GM19193 (cell line): ENCODE measurements around the gene ABCC12.

Experiments
- POLR2A ChIP-seq: IDR thresholded peaks from 4 replicates; pipeline ENCODE4 v1.6.1; 2011; ENCODE audit not compliant: insufficient read depth, insufficient read length; ENCODE audit errors: extremely low read depth

The ABCC12 gene

DNA sequence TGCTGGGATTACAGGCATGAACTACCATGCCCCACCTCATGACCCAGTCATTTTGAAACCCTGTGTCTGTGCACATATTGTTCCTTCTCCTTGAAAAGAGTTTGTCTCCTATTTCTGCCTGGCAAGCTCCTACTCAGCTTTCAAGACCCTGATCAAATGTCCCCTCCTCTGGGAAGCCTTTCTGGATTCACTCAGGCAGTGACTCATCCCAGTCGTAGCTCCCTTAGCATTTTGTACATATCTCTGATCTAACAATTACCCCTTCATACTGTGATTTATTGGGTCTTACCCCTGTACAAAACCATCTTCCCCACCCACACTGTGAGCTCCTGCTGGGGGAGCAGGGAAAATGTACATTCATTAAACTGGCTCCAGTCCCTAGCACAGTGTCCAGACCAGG is 18.1 kb upstream of the ABCC12 start:
- no peak for TF ChIP-seq POLR2A

DNA sequence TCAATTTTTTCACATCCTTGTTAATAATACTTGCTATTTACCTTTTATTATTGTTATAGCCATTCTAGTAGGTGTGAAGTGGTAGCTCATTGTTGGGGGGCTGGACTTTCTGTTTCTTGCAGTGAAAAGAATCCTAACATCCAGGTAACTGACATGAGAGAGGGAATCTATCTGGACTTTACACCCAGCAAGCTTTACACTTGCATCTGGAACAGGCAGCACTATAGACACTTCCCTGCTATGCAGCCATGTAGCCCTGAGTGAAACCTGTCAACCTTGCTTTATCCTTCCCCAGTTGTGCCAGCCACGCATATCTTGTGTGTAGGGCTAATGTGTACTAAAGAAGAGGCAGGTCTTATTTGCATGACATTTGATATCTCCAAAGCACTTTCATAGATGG is 16.9 kb upstream of the ABCC12 start:
- TF ChIP-seq POLR2A, result no peak

DNA sequence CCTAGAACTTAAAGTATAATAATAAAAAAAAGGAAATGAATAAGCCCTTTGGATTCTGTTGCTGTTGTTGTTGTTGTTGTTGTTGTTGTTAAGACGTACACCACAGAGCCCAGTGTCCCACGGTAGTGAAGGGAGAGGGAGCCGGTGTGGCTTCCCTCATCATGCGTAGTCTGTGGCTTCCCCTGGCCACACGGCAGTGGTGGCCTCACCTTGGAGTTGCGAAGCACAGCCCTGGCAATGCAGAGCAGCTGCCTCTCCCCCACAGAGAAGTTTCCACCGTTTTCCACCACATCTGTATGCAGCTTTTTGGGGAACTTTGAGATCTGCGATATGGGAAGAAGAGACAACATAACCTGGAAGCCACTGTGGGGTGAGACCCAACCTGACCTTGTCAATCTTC is 14.1 kb upstream of the ABCC12 start:
- TF ChIP-seq POLR2A, result no peak

DNA sequence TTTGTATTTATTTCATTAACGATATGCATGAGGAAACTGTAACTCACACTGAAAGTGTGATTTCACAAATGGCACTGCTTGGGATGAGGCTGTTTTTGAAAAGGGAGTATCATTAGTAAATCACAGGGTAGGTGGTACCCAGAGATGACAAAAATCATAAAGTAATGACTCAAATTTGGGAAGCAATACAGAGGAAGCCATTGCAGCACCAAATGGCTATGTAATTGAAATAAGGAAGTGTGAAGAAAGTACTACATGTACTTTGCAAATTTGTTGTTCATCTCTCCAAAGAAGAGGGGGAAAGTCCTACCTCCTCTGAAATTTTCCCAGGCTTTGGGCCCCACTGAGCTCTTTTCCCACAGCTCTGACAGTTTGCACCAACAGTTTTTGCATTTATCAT is 12.3 kb upstream of the ABCC12 start:
- TF ChIP-seq POLR2A, result no peak

DNA sequence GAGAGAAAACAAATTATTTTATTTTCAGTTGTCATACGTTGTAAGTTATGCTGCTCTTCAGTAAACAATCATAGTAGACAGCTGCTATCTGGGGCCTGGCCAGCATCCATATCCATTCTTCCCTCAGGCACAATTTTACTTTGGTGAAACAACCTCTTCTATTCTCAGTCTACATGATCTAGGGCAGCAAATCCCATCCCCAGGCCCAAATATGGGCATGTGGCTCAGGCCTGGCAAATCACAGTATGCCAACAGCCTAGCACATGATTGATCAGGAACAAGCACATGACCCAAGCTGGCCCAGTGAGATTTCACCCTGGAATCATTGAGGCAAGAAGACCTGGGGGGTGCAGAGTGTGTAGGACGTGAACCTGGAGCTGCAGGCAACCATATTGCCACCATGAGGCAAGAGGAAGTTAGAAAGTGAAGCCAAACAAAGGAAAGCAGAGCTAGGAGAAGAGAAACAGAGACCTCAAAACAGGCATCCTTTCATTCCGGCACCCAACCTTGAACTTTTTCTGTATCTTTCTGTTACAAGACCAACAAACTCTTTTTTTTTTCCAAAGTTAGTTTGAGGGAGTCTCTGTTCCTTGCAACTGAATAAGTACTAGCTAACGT is 10.3 kb upstream of the ABCC12 start:
- TF ChIP-seq POLR2A, result no peak

DNA sequence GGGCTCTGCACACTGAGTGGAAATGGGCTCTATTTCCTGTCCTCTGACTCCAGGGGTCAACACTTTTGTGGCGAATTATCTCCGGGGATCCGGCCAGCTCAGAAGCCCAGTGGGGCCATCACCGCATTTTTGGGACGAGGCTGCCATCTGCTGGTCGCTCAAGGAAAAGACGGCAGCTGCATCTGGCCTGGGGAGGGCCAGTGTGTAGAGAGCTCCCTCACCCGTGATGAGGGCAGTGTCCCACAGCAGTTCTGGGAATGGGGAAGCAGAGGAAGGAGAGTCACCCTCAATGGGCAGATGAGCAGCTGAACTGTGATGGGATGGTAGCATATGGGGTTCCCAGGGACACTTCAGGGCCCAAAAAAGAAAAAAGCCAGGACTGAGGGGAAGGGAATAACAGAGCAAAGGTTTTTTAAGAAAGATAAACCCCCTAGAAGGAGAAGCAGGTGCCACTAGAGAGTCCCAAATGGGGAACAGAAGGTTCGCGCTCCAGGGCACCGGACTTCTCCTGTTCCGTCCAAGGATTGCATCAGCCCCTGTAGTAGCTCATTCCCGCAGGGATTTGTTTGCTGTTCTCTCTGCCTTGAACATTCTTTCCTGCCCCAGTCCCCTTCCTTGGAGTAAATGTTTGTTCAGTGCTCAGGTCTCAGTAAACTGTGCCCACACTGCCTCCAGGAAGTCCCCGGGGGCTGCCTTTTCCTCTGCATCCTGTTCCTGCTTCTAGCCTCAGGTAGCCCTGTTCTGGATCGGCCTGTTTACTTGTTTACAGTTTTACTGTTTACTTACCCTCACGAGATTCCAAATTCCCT is 9.3 kb upstream of the ABCC12 start:
- TF ChIP-seq POLR2A, result no peak

DNA sequence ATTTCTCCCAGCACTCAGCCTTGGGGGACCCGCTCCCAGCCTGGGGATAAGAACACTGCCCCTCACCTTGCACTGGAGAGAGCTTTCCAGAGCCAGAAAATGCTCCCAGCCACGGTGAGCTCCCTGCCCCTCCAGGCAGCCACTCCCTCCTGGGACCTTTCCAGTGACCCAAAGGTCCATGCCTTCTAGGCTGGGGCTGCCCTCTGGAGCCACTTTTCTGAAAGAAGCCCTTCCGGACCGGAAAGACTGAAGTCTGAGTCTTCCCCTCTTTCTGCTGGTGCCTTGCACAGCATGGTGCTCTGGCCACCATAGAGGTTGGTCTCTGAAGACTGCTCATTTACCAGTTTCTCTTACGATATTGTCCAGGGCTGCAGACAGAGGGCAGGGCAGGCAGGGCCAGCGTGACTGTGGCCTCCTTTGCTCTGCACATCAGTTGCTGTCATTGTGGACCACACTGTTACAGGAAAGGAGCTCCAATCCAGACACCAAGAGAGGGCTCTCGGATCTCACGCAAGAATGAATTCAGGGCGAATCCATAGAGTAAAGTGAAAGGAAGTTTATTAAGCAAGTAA is 7.1 kb upstream of the ABCC12 start:
- no peak for TF ChIP-seq POLR2A

DNA sequence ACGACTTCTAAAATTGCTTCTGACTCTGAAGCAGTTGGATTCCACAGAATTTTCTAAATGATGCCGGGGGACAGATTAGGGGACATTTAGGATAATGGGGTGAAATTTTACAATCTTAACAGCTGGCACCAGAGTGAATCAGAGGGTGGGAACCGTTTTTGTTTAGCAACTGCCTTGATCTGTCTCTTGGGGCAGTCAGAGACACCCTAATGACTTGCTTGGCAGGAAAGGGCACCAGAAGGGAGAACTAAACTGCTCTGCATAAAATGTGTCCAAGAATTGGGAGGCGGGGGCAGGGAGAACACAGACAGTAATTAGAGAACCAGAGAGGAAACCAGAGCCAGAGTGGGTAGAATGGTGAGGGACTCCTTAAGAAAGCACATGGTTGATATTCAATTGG is 6.1 kb upstream of the ABCC12 start:
- no peak for TF ChIP-seq POLR2A

DNA sequence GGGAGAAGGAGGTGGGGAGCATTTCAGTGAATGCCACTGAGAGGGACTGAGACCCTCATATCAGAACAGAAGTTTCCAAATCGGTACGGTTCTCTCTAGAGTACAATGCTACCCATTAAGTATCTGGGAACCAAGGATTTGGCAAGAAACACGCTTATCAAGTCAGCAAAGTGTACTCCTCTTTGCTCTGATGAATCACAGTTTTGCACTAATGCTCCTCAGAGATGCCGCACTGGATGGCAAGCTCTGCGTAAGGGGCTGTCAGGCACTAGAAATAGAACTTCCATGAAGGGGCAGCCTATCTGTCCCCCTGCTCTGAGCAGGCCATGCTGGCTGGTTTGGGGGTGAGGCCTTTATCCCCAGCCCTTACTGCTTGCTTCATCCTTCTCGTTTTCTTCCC is 4.8 kb upstream of the ABCC12 start:
- no peak for TF ChIP-seq POLR2A

DNA sequence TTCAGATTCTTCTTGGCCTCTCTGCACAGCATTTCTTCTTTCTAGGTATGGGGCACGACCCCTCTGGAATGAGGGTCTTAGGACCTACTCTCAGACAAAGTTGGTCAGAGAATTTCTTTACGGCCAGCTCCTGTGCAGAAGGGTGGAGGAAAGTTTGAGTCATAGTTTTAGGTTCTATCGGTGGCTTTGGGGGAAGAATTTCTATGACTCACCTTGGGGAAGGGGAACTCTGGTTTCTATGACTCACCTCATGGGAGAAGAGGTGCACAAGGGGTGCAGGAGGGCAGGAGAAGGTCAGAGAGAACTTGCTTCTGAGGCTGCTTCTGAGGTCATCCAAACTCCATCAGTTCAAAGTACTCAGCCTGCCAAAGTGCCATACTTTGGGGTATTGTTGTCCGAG is 2.5 kb upstream of the ABCC12 start:
- TF ChIP-seq POLR2A, result no peak

DNA sequence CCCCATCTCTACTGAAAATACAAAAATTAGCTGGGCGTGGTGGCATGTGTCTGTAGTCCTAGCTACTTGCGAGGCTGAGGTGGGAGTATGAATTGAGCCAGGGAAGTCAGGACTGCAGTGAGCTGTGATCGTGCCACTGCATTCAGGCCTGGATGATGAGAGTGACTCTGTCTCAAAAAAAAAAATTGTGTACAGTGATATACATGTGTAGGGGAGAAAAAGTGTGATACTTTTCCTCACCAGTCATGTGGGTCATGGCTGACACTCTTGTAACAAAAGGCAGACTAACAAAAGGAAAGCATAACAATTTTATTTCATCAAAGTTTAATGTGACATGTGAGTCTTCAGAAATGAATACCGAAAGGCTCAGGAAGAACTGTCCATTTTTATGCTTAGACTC is 2.0 kb upstream of the ABCC12 start:
- TF ChIP-seq POLR2A, result no peak

DNA sequence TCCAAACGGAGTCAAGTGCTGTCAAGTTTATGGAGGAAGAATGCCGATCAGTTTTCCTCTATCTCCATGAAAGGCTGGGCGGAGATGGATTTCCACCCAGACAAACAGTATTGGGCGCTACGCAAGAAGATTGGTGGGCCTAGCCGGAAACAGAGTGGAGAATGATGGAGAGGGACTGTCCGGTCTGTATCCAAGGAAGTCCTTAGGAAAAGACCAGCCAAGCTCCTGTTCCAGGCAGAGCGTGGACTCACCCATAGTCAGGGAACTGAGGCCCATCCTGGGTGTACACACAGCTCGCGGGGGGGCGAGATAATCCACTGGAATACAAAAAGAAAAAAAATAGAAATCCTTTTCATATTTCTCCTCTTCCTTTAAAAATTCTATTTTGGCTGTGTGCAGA is 1.5 kb upstream of the ABCC12 start:
- TF ChIP-seq POLR2A, result no peak

DNA sequence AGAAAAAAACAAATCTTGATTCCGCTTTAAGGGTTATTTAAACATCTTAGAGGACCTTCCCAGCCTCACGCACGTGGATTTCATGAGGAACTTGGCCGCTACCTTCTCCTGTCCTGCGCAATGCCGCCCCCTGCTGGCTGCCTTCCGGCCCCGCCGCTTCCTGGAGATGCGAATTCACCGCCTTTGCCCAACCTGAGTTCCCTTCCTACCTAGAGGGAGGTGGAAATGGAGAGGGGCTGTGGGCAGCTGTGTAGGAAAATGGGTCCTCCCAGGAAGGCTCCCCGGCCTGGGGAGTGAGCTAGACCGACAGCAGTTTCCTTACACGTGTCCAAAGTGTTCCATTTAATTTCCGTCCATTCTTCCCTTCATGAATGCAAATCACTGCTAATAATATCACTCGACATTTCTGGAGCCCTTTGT is 1.0 kb upstream of the ABCC12 start:
- TF ChIP-seq POLR2A, result no peak

DNA sequence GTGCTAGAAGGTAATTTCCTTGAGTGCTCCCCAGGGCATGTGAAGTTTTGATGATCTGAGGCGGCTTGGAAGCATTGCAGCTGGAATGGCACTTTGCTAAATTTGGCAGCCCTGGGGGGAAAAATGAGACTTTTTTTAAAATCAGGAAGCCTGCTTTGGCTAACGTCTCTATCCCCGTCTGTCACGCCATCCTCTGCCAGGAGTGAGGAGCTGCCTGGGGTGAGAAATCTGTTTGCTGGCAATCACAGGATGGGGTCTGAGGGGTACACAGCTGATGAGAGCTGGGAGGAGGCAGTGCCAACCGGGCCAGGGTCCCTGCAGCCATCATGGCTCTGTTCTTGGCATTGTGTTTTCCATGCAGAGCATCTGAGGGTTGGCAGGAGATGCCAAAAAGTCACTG is 2.0 kb downstream of the ABCC12 start:
- TF ChIP-seq POLR2A, result no peak

DNA sequence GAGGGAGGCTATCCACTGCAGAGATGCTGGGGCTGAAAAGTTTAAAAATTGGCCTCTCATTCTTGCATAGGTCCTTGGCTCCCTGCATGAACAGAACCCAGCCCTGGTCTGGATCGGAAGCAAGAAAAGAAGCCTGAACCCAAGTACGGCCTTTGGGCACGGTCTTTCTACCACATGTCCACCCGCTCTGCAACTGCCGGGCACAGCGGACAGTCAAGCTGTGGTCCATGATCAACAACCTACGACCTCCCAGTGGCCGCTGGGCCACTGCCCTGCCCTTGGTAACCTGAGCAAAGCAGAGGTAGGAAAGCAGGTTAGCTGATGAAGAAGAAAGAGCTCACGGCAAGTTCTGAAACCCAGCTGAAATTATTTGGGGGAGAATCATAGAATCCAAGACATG is 3.6 kb downstream of the ABCC12 start:
- TF ChIP-seq POLR2A, result no peak

DNA sequence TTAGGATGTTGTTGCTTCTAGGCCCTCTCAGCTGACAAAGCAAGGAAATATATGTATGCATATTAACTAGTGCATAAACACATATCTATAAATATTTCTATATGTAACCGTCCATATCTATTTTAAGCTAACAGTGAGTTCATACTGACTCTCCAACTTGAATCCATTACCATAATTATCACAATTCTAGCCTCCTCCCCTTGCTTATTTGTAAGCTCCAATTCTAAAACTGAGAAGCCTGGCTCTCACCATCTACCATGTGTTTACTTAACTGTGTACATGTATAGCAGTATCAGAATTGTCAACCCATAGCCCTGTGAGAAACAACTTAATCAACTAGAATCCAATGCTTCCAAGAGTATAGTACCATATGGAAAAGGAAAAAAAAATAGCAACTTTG is 5.1 kb downstream of the ABCC12 start:
- no peak for TF ChIP-seq POLR2A

DNA sequence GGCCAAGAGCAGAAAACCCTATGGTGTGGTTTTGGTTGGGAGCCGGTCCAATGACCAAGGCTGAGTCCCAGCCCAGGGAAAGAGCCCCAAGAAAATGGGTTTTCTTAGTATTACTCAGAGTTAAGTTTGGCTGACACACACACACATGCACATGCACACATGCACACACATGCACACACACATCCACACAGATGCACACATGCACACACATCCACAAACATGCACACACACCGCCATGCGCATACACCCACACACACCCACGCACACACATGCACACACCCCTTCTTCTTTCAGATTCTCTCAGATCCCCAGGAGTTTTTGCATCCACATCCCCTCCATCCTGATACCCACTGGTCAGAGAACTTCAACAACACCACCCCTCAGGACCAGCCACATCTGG is 9.1 kb downstream of the ABCC12 start:
- TF ChIP-seq POLR2A, result no peak

DNA sequence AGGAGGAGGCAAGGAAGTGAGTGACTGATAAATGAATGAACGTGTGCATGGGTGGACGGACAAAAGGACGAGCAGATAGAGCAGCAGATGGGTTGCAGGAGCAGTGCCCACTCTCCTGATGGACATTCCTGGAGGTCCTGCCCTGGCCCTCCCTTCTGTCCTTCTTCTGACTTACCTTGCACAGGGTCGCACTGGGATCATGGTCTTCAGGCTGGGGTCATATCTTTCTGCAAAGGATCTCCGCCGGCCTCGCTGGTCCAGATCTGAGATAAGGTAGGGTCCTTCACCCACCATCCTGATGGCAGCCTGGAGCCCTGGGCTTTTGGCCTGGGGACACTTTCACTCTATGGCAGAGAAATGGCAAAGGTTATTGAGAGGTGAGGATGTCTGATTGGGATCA is 9.7 kb downstream of the ABCC12 start:
- TF ChIP-seq POLR2A, result no peak
